ENCODE results near the gene RASSF10.

Gene RASSF10

GRCh38 chr11:12995188-12995587 is 13.9 kb upstream of the RASSF10 start:
- no peak for DNase-seq

- no peak for DNase-seq
Observed at GRCh38 chr11:12995823-12996222, 13.3 kb upstream of the RASSF10 start.

- no peak for DNase-seq
Observed at GRCh38 chr11:12997168-12997567, 11.9 kb upstream of the RASSF10 start.

GRCh38 chr11:12998336-12998735 is 10.8 kb upstream of the RASSF10 start:
- DNase-seq = no peak

GRCh38 chr11:12999597-12999996 is 9.5 kb upstream of the RASSF10 start:
- no peak for DNase-seq

- no peak for DNase-seq
Observed at GRCh38 chr11:13000116-13000515, 9.0 kb upstream of the RASSF10 start.

- no peak for DNase-seq
Observed at GRCh38 chr11:13000721-13001120, 8.4 kb upstream of the RASSF10 start.

GRCh38 chr11:13003736-13004493 is 5.2 kb upstream of the RASSF10 start:
- DNase-seq = no peak

GRCh38 chr11:13007182-13008060 is 1.7 kb upstream of the RASSF10 start:
- no peak for DNase-seq

GRCh38 chr11:13008061-13008435 is 1.1 kb upstream of the RASSF10 start:
- no peak for DNase-seq

- DNase-seq = no peak
Observed at GRCh38 chr11:13009476-13009920, 382 bp downstream of the RASSF10 start.

GRCh38 chr11:13009921-13010748 is 1.0 kb downstream of the RASSF10 start:
- DNase-seq = no peak

GRCh38 chr11:13010749-13011465 is 1.8 kb downstream of the RASSF10 start:
- DNase-seq = no peak

GRCh38 chr11:13011466-13012055 is 2.4 kb downstream of the RASSF10 start:
- DNase-seq = no peak

GRCh38 chr11:13012056-13012661 is 3.0 kb downstream of the RASSF10 start:
- DNase-seq = no peak

GRCh38 chr11:13013054-13013488 is 4.0 kb downstream of the RASSF10 start:
- no peak for DNase-seq

- DNase-seq = no peak
Observed at GRCh38 chr11:13015753-13016152, 6.6 kb downstream of the RASSF10 start.

- no peak for DNase-seq
Observed at GRCh38 chr11:13016415-13016814, 7.3 kb downstream of the RASSF10 start.

GRCh38 chr11:13019313-13019712 is 10.2 kb downstream of the RASSF10 start:
- no peak for DNase-seq

GRCh38 chr11:13023423-13023822 is 14.3 kb downstream of the RASSF10 start:
- DNase-seq = no peak

GRCh38 chr11:13026722-13027121 is 17.6 kb downstream of the RASSF10 start:
- no peak for DNase-seq

- no peak for DNase-seq
Observed at GRCh38 chr11:13028322-13028721, 19.2 kb downstream of the RASSF10 start.

Data from KG1 (cell line).